HCT116 (cell line): ENCODE data around the gene FGF1. TPM values are rescaled to one million over a fixed set of nuclear protein-coding genes. Genes with fewer than 3 reads are reported as not detected.
"Not testable (repeated sequence)": the region's sequence is repeated elsewhere in the genome, so short reads cannot be mapped to it uniquely, and the experiment has no call there.

Experiments
- ATAC-seq: fragments of 200-7000 bp; cut with Tn5 transposase; 2 replicates; pipeline ENCODE4 v1.9.1; 2020; ENCODE audit warnings: mild to moderate bottlenecking, moderate library complexity
- BruUV-seq: library from RNA; stranded (reverse); fragments of 400-500 nt; replicated peaks from 2 replicates; lab custom pipeline; 2021; lab: Mats Ljungman, UMichigan
- CTCF ChIA-PET: fragments of 300-600 bp; sonication (Branson Sonifier 250); formaldehyde crosslinking; loops from one replicate; lab custom pipeline; 2021; ENCODE audit warnings: antibody characterized with exemption; lab: Charles Lee
- POLR2A ChIA-PET: fragments of 300-600, 350-600 bp; sonication (Branson Sonifier 250); formaldehyde crosslinking; loops from one replicate; lab custom pipeline; 2021; ENCODE audit warnings: antibody characterized with exemption; lab: Charles Lee
- RAD21 ChIA-PET, 2 experiments: fragments of 300-600 bp; sonication (Branson Sonifier 250); formaldehyde crosslinking; loops; one replicate each; lab custom pipeline; 2023; ENCODE audit warnings: low total read pairs in 2 of 2; ENCODE audit not compliant: uncharacterized antibody in 2 of 2, unreplicated experiment in 2 of 2, low non-redundant PET in 1 of 2; lab: Charles Lee
- DNase-seq: peaks from one replicate; pipeline ENCODE4 v3.0.0-alpha.2; 2010; ENCODE audit warnings: low read depth, low spot score
- H2AFZ ChIP-seq: fragments of 200-600 bp; shearing (Covaris generic), sonication (generic); 2 replicates; pipeline ENCODE4 v1.6.1; 2017; ENCODE audit warnings: low read depth, mixed run types, mixed read lengths, antibody characterized with exemption, low read length; ENCODE audit not compliant: poor library complexity, severe bottlenecking
- H3K27ac ChIP-seq: 2 replicates; pipeline ENCODE4 v1.5.1; 2012; ENCODE audit warnings: low read depth, low read length
- H3K27me3 ChIP-seq: fragments of 200-600 bp; sonication (generic); 2 replicates; pipeline ENCODE4 v1.6.1; 2016; ENCODE audit warnings: mixed run types, low read length, mixed read lengths; ENCODE audit not compliant: insufficient read depth
- H3K36me3 ChIP-seq, 2 experiments: fragments of 200-500 bp in 1 of 2; fragments of 200-600 bp in 1 of 2; sonication (Bioruptor generic) in 1 of 2; sonication (generic) in 1 of 2; 2 replicates each; pipeline versions ENCODE4 v1.5.1 to v1.6.1; 2014 to 2016; ENCODE audit warnings: low read length in 2 of 2, inconsistent platforms in 1 of 2, mixed read lengths in 1 of 2, mixed run types in 1 of 2; ENCODE audit not compliant: insufficient read depth in 2 of 2, control insufficient read depth in 1 of 2
- H3K4me1 ChIP-seq, 2 experiments: fragments of 200-600 bp in 1 of 2; sonication (generic) in 1 of 2; 2 replicates each; pipeline versions ENCODE4 v1.5.1 to v1.6.1; 2012 to 2017; ENCODE audit warnings: low read length in 2 of 2, inconsistent platforms in 1 of 2, mild to moderate bottlenecking in 1 of 2, mixed read lengths in 1 of 2, mixed run types in 1 of 2, moderate library complexity in 1 of 2; ENCODE audit not compliant: insufficient read depth in 2 of 2, control insufficient read depth in 1 of 2
- H3K4me2 ChIP-seq: fragments of 200-600 bp; sonication (generic); 2 replicates; pipeline ENCODE4 v1.6.1; 2017; ENCODE audit warnings: mixed run types, low read length, mixed read lengths
- H3K4me3 ChIP-seq, 2 experiments: fragments of 200-600 bp in 1 of 2; sonication (generic) in 1 of 2; replicated peaks in 1 of 2; 2 replicates each; pipeline ENCODE4 v1.5.1; 2011 to 2016; ENCODE audit warnings: low read length in 2 of 2, control low read depth in 1 of 2, low read depth in 1 of 2, mild to moderate bottlenecking in 1 of 2, mixed read lengths in 1 of 2, mixed run types in 1 of 2
- H3K79me2 ChIP-seq: fragments of 200-600 bp; sonication (generic); 2 replicates; pipeline ENCODE4 v1.6.1; 2017; ENCODE audit warnings: mild to moderate bottlenecking, mixed run types, low read length, moderate library complexity, mixed read lengths; ENCODE audit not compliant: insufficient read depth
- H3K9ac ChIP-seq: fragments of 200-600 bp; sonication (generic); 2 replicates; pipeline ENCODE4 v1.6.1; 2016; ENCODE audit warnings: low read length, mixed read lengths
- H3K9me2 ChIP-seq: fragments of 200-600 bp; sonication (generic), shearing (Covaris generic); 2 replicates; pipeline ENCODE4 v1.6.1; 2017; ENCODE audit warnings: mixed run types, mild to moderate bottlenecking, moderate library complexity; ENCODE audit not compliant: insufficient read depth
- H3K9me3 ChIP-seq, 2 experiments: fragments of 200-500 bp in 1 of 2; fragments of 200-600 bp in 1 of 2; sonication (Bioruptor generic) in 1 of 2; sonication (generic) in 1 of 2; 2 replicates each; pipeline ENCODE4 v1.6.1; 2014 to 2017; ENCODE audit warnings: low read length in 2 of 2, mixed read lengths in 2 of 2, inconsistent platforms in 1 of 2, low read depth in 1 of 2, mild to moderate bottlenecking in 1 of 2, mixed run types in 1 of 2, moderate library complexity in 1 of 2; ENCODE audit not compliant: control insufficient read depth in 1 of 2, insufficient read depth in 1 of 2
- H4K20me1 ChIP-seq: fragments of 200-600 bp; sonication (generic), shearing (Covaris generic); 2 replicates; pipeline ENCODE4 v1.6.1; 2017; ENCODE audit warnings: mixed run types, mild to moderate bottlenecking, moderate library complexity; ENCODE audit not compliant: insufficient read depth
- CBX3 ChIP-seq: IDR thresholded peaks from 2 replicates; pipeline ENCODE4 v1.6.1; 2012; ENCODE audit warnings: low read depth
- EGR1 ChIP-seq: IDR thresholded peaks from 2 replicates; pipeline ENCODE4 v1.6.1; 2012; ENCODE audit warnings: low read depth
- ELF1 ChIP-seq: IDR thresholded peaks from 2 replicates; pipeline ENCODE4 v1.6.1; 2012; ENCODE audit warnings: low read depth, borderline replicate concordance
- EZH2 ChIP-seq: fragments of 200-600 bp; sonication (generic); IDR thresholded peaks from 2 replicates; pipeline ENCODE4 v1.6.1; 2017; ENCODE audit warnings: antibody characterized with exemption, mixed run types
- FOSL1 ChIP-seq: IDR thresholded peaks from 2 replicates; pipeline ENCODE4 v1.6.1; 2012; ENCODE audit warnings: low read depth
- SP1 ChIP-seq: IDR thresholded peaks from 2 replicates; pipeline ENCODE4 v1.6.1; 2012; ENCODE audit warnings: low read depth
- YY1 ChIP-seq: IDR thresholded peaks from 2 replicates; pipeline ENCODE4 v1.6.1; 2011; ENCODE audit warnings: low read length, low read depth, moderate library complexity, mild to moderate bottlenecking; ENCODE audit not compliant: insufficient replicate concordance; ENCODE audit errors: extremely low read depth
- ZNF274 ChIP-seq: fragments of 200-500 bp; sonication (Bioruptor generic); IDR thresholded peaks from 2 replicates; pipeline ENCODE4 v1.6.1; 2014; ENCODE audit warnings: mild to moderate bottlenecking, low read depth, low read length, inconsistent platforms
- intact Hi-C: fragments of 100-400 bp; cut with micrococcal nuclease; formaldehyde crosslinking; loops from 2 replicates; pipeline ENCODE4 v1.10.0; 2022
- total RNA-seq: library from RNA; stranded (reverse); gene quantifications from one replicate; pipeline ENCODE4 v1.2.1, GENCODE V29; 2021; ENCODE audit not compliant: unreplicated experiment
- TF ChIP-seq, protein P1 (sequence below): IDR thresholded peaks from 2 replicates; pipeline ENCODE4 v1.6.1; 2012; ENCODE audit warnings: low read depth

FGF1 gene
- total RNA-seq, 1 experiment from 2014 or later = not detected

GRCh38 chr5:142650881-142651280 is 35.0 kb downstream of the FGF1 start:
- intact Hi-C loops = no loop called here
- ATAC-seq = no peak
- CTCF ChIA-PET = no interaction called here

DNA sequence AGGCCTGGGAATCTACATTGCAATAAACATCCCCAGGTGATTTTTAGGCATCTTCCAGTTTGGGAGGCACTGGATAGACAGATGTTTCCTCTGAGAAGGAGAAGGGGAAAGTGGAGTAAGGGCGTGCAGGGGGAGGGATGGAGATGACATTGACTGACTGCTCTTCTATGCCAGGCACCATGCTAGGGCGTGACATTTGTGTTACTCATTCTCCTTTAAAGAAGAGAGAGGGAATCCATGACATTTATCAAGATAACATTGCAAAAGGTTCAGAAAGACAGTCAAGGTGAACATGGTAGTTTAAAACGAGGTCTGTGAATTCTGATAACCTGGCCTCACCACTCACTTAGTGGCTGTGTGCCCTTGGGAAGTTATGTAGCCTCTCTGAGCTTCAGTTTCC is 35.8 kb downstream of the FGF1 start:
- intact Hi-C loops = no loop called here
- Histone ChIP-seq H3K4me2 (no peak overlapping the region), H3K9me3 (no peaks in the 10 kb centered on the region), H3K79me2 (no peaks in the 10 kb centered on the region), H3K27me3 (no peaks in the 10 kb centered on the region), H3K4me1 (peaks cover 8 to 14% of the 10 kb centered on the region in 2 experiments; a peak in 3 of 4 replicates), H2AFZ (no peak overlapping the region), H4K20me1 (no peaks in the 10 kb centered on the region), H3K4me3 (no peak overlapping the region), H3K27ac (no peak overlapping the region), H3K9ac (no peak overlapping the region), H3K9me2 (no peaks in the 10 kb centered on the region), H3K36me3 (no peaks in the 10 kb centered on the region)
- TF ChIP-seq ZNF274 (no peak), EZH2 (no peak), YY1 (no peak), FOSL1 (no peak), SP1 (no peak)
- ChIA-PET POLR2A (no interaction called here), RAD21 (no interaction called here), CTCF (no interaction called here)
- no peak for ATAC-seq
- no peak for DNase-seq
- BruUV-seq = no TSS peak

More at GRCh38 chr5:142650881-142651280, 35.0 kb downstream of the FGF1 start:
- Histone ChIP-seq H3K4me3 (no peak overlapping the region), H3K4me2 (no peak overlapping the region), H3K4me1 (peaks cover 0 to 9% of the 10 kb centered on the region in 2 experiments; a peak in 1 of 4 replicates), H3K9me2 (no peaks in the 10 kb centered on the region), H3K9me3 (no peaks in the 10 kb centered on the region), H2AFZ (no peak overlapping the region), H4K20me1 (no peaks in the 10 kb centered on the region), H3K36me3 (no peaks in the 10 kb centered on the region), H3K27me3 (no peaks in the 10 kb centered on the region), H3K9ac (no peak overlapping the region), H3K79me2 (no peaks in the 10 kb centered on the region), H3K27ac (no peak overlapping the region)
- no TSS peak for BruUV-seq
- ChIA-PET POLR2A (no interaction called here), RAD21 (no interaction called here)
- DNase-seq = no peak
- TF ChIP-seq CBX3 (no peak), EZH2 (no peak), ELF1 (no peak), EGR1 (no peak)
- TF ChIP-seq, protein P1, sequence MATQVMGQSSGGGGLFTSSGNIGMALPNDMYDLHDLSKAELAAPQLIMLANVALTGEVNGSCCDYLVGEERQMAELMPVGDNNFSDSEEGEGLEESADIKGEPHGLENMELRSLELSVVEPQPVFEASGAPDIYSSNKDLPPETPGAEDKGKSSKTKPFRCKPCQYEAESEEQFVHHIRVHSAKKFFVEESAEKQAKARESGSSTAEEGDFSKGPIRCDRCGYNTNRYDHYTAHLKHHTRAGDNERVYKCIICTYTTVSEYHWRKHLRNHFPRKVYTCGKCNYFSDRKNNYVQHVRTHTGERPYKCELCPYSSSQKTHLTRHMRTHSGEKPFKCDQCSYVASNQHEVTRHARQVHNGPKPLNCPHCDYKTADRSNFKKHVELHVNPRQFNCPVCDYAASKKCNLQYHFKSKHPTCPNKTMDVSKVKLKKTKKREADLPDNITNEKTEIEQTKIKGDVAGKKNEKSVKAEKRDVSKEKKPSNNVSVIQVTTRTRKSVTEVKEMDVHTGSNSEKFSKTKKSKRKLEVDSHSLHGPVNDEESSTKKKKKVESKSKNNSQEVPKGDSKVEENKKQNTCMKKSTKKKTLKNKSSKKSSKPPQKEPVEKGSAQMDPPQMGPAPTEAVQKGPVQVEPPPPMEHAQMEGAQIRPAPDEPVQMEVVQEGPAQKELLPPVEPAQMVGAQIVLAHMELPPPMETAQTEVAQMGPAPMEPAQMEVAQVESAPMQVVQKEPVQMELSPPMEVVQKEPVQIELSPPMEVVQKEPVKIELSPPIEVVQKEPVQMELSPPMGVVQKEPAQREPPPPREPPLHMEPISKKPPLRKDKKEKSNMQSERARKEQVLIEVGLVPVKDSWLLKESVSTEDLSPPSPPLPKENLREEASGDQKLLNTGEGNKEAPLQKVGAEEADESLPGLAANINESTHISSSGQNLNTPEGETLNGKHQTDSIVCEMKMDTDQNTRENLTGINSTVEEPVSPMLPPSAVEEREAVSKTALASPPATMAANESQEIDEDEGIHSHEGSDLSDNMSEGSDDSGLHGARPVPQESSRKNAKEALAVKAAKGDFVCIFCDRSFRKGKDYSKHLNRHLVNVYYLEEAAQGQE = no peak

- H4K20me1 ChIP-seq, BruUV-seq, H3K4me3 ChIP-seq, H3K9me3 ChIP-seq, H3K79me2 ChIP-seq, ATAC-seq, H3K4me2 ChIP-seq, H3K9ac ChIP-seq, H3K9me2 ChIP-seq, H2AFZ ChIP-seq, CTCF ChIA-PET, intact Hi-C loops, H3K27me3 ChIP-seq, DNase-seq, H3K36me3 ChIP-seq, RAD21 ChIA-PET, POLR2A ChIA-PET, H3K27ac ChIP-seq: not testable (repeated sequence)
- H3K4me1 ChIP-seq = peaks cover 23 to 32% of the 10 kb centered on the region in 2 experiments
Measured at GRCh38 chr5:142648108-142648507, 37.8 kb downstream of the FGF1 start.
